Measurements from ENCODE around the gene EFCAB8.

EFCAB8 gene

GRCh38 chr20:32967961-32968457 lies 109.3 kb downstream of the EFCAB8 start:
- in situ Hi-C loops (cut with HindIII; ENCODE audit: low sequenced_read_pairs) = no loop called here

GRCh38 chr20:32968478-32969241 lies 109.9 kb downstream of the EFCAB8 start:
- in situ Hi-C loops (cut with HindIII; ENCODE audit: low sequenced_read_pairs) = no loop called here
- no peak for DNase-seq (ENCODE audit: low read depth)
- TF ChIP-seq CTCF (IDR thresholded peaks at IDR 0.05; ENCODE audit: low read depth, low read length, missing control alignments) = no peak
- no peak overlapping the region for H3K4me3 ChIP-seq (ENCODE audit: low read depth, low read length)

More at GRCh38 chr20:32967961-32968457, 109.3 kb downstream of the EFCAB8 start:
- DNase-seq (ENCODE audit: low read depth) = no peak
- no peak overlapping the region for H3K4me3 ChIP-seq (ENCODE audit: low read depth, low read length)
- TF ChIP-seq CTCF (IDR thresholded peaks at IDR 0.05; ENCODE audit: low read depth, low read length, missing control alignments) = no peak

- in situ Hi-C loops (cut with HindIII; ENCODE audit: low sequenced_read_pairs) = no loop called here
- no peak for TF ChIP-seq CTCF (IDR thresholded peaks at IDR 0.05; ENCODE audit: low read depth, low read length, missing control alignments)
- no peak for DNase-seq (ENCODE audit: low read depth)
- H3K4me3 ChIP-seq (ENCODE audit: low read depth, low read length) = no peak overlapping the region
These were observed 110.8 kb downstream of the EFCAB8 start for GRCh38 chr20:32969356-32970114.

GRCh38 chr20:32970115-32970972 lies 111.6 kb downstream of the EFCAB8 start:
- DNase-seq (ENCODE audit: low read depth) = no peak
- no peak overlapping the region for H3K4me3 ChIP-seq (ENCODE audit: low read depth, low read length)
- in situ Hi-C loops (cut with HindIII; ENCODE audit: low sequenced_read_pairs) = no loop called here
- TF ChIP-seq CTCF (IDR thresholded peaks at IDR 0.05; ENCODE audit: low read depth, low read length, missing control alignments) = no peak

GRCh38 chr20:32970973-32971300 lies 112.2 kb downstream of the EFCAB8 start:
- in situ Hi-C loops (cut with HindIII; ENCODE audit: low sequenced_read_pairs) = no loop called here
- H3K4me3 ChIP-seq (ENCODE audit: low read depth, low read length) = no peak overlapping the region
- no peak for DNase-seq (ENCODE audit: low read depth)
- TF ChIP-seq CTCF (IDR thresholded peaks at IDR 0.05; ENCODE audit: low read depth, low read length, missing control alignments) = no peak

- H3K4me3 ChIP-seq (ENCODE audit: low read depth, low read length) = no peak overlapping the region
- in situ Hi-C loops (cut with HindIII; ENCODE audit: low sequenced_read_pairs) = no loop called here
- no peak for DNase-seq (ENCODE audit: low read depth)
These were observed 113.0 kb downstream of the EFCAB8 start for GRCh38 chr20:32971703-32972161.

More at GRCh38 chr20:32971703-32972161, 113.0 kb downstream of the EFCAB8 start:
- TF ChIP-seq CTCF (IDR thresholded peaks at IDR 0.05; ENCODE audit: low read depth, low read length, missing control alignments) = no peak
